HG03460 (cell line): ENCODE measurements around the gene CELSR3.

Experiments used
- ATAC-seq: cut with Tn5 transposase; IDR thresholded peaks from one replicate; pipeline ENCODE4 v1.9.1; 2021; ENCODE audit not compliant: unreplicated experiment

CELSR3 gene

DNA sequence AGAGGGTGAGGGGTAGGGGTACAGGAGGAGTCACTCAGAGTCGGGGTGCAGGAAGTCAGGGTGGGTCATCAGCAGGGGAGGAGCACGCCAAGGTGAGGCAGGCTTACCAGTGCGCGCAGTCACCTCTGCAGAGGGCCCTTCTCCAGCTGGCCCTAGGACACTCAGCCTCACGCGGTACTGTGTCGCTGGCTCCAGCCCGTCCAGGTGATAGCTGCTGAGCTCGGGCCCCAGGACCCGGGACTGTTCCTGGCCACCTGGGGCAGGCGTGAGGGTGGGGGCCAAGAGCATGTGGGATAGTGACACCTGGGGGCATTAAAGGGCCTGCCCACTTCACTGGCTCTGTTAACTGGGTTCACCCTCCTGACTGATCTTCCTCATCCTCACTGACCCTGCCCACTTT lies 75.0 kb downstream of the CELSR3 start:
- no peak for ATAC-seq
